Muscle layer of duodenum (tissue), 2 donors: ENCODE results near the gene CASP14.
"Not testable (repeated sequence)": the region's sequence is repeated elsewhere in the genome, so short reads cannot be mapped to it uniquely, and the experiment has no call there.

Source experiments
- H3K27ac ChIP-seq: one replicate; pipeline ENCODE4 v1.7.0; 2013; ENCODE audit warnings: mild to moderate bottlenecking, low read length
- H3K27me3 ChIP-seq: one replicate; pipeline ENCODE4 v1.7.0; 2013; ENCODE audit warnings: low read depth, mild to moderate bottlenecking, control low read depth, low read length
- H3K36me3 ChIP-seq, 2 donors: one replicate each; pipeline ENCODE4 v1.7.0; 2013; ENCODE audit warnings: low read length in 2 of 2, control low read depth in 1 of 2, mild to moderate bottlenecking in 1 of 2; ENCODE audit not compliant: insufficient read depth in 2 of 2, control insufficient read depth in 1 of 2
- H3K4me1 ChIP-seq, 2 donors: one replicate each; pipeline ENCODE4 v1.7.0; 2013; ENCODE audit warnings: low read length in 2 of 2, mild to moderate bottlenecking in 2 of 2, control low read depth in 1 of 2, moderate library complexity in 1 of 2; ENCODE audit not compliant: insufficient read depth in 2 of 2, control insufficient read depth in 1 of 2
- H3K4me3 ChIP-seq, 2 donors: one replicate each; pipeline ENCODE4 v1.7.0; 2013; ENCODE audit warnings: low read length in 2 of 2, low read depth in 1 of 2, mild to moderate bottlenecking in 1 of 2
- H3K9me3 ChIP-seq, 2 donors: one replicate each; pipeline ENCODE4 v1.7.0; 2013; ENCODE audit warnings: low read length in 2 of 2, control low read depth in 1 of 2, mild to moderate bottlenecking in 1 of 2; ENCODE audit not compliant: control insufficient read depth in 1 of 2
- donor health status: healthy.

CASP14 gene, protein sequence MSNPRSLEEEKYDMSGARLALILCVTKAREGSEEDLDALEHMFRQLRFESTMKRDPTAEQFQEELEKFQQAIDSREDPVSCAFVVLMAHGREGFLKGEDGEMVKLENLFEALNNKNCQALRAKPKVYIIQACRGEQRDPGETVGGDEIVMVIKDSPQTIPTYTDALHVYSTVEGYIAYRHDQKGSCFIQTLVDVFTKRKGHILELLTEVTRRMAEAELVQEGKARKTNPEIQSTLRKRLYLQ

DNA sequence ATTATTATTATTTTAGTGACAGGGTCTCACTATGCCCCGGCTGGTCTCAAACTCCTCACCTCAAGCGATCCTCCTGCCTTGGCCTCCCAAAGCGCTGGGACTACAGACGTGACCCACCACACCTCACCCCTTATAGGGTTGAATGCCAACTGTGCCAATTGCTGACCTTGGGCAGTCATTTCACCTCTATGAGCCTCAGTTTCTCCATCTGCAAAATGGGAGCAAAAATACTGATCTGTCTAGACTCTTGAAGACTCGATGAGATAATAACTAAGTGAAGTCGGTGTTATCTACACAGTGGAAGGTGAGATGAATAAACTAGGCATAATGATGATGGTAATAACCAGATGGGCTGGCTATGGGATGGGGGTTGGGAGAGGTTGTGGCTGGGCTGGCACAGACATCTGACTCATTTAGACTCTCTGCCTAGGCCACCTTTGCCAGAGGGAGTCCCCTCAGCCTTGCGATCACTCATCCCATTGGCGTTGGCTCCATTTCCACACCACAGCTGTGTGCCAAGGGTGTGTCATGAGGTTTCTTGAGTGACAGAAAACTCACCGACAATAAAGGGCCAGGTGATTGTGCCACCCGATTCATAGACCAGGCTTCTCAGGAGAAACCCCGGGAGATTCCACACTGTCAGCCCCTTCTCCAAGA is at the start of gene CASP14:
Gene CASP14 (plus strand): TSS at position 596 of the 657 bp plus-strand sequence. CDS start 2,772 bp downstream, outside the sequence.
- H3K27ac ChIP-seq = no peak within 1 kb of the TSS

DNA sequence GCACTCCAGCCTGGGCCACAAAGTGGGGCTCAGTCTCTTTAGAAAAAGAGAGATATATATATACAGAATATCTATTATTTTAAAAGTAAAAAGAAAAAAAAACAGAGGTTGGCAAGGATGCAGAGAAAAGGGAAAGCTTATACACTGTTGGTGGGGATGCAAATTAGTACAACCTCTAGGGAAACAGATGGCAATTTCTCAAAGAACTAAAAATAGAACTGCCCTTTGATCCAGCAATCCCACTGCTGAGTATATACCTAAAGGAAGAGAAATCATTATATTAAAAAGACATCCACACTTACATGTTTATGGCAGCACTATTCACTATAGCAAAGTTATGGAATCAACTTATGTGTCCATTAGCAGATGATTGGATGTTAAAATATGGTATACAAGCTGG is 41.0 kb upstream of the CASP14 start:
- no peaks in the 10 kb centered on the region for H3K27me3 ChIP-seq
- H3K9me3 ChIP-seq = no peaks in the 10 kb centered on the region

More for the DNA sequence above, at the start of gene CASP14:
- Histone ChIP-seq H3K9me3 (no peaks in the 10 kb centered on the region), H3K27me3 (no peaks in the 10 kb centered on the region), H3K4me1 (no peaks in the 10 kb centered on the region), H3K4me3 (no peak within 1 kb of the TSS), H3K36me3 (no peaks in the 10 kb centered on the region)

DNA sequence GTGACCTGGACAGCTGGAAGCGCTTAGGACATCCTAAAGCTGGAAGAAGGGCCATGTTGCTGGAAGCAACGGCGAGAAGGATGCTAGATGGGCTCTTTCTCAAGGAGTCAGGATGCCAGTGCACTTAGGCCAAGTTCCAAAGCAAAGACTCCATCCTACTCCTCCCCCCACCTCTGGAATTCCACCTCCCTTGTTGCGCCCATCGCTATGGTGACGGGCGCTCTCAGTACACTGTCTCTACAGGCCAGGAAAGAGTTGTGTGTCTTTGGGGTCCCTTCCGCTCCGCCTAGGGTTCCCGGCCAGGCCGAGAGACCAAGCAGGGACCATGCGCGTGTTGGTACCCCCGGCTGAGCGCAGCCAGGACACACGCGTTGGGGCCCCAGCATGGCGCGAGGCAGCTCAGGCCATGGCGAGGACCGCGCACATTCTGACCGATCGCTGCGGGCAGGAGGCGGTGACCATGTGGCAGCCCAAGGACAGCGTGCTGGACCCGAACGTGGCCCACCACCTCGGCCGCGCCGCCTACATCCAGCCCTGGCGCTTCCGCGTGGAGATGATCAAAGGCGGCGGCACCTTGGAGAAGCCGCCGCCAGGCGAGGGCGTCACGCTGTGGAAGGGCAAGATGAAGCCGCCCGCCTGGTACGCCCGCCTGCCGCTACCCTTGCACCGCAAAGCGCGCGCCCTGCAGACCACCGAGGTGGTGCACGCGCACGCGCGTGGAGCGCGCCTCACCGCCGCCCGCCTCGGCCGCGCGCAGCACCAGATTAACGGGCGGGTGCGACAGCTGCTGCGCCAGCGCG is 38.6 kb upstream of the CASP14 start:
- no peak overlapping the region for H3K4me3 ChIP-seq
- no peaks in the 10 kb centered on the region for H3K27me3 ChIP-seq

More for the DNA sequence above, 41.0 kb upstream of the CASP14 start:
- H3K4me3 ChIP-seq = no peak overlapping the region
- H3K27ac ChIP-seq = no peak overlapping the region
- no peaks in the 10 kb centered on the region for H3K4me1 ChIP-seq
- H3K36me3 ChIP-seq = no peaks in the 10 kb centered on the region

DNA sequence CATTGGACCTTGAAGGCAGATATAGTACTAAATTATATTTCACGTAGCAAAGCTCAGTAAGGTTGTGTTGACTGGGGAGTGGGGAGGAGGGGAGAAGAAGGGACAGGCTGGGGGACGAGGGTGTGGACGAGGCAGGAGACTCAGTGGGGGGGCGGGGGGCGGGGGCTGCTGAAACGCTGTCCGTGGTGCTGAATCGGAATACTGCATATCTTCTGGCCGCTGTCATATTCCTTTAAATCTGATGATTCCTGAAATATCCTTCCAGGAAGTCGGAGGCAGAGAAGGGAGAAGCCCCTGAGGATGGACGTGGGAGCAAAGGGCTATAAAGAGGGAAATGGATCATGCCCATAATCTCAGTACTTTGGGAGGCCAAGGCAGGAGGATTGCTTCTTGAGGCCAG is 34.7 kb upstream of the CASP14 start:
- Histone ChIP-seq H3K36me3 (no peaks in the 10 kb centered on the region), H3K27ac (no peak overlapping the region), H3K27me3 (no peaks in the 10 kb centered on the region), H3K4me3 (no peak overlapping the region), H3K9me3 (no peaks in the 10 kb centered on the region), H3K4me1 (no peaks in the 10 kb centered on the region)

More for the DNA sequence above, 38.6 kb upstream of the CASP14 start:
- Histone ChIP-seq H3K4me1 (no peaks in the 10 kb centered on the region), H3K36me3 (no peaks in the 10 kb centered on the region), H3K27ac (no peak overlapping the region), H3K9me3 (no peaks in the 10 kb centered on the region)

DNA sequence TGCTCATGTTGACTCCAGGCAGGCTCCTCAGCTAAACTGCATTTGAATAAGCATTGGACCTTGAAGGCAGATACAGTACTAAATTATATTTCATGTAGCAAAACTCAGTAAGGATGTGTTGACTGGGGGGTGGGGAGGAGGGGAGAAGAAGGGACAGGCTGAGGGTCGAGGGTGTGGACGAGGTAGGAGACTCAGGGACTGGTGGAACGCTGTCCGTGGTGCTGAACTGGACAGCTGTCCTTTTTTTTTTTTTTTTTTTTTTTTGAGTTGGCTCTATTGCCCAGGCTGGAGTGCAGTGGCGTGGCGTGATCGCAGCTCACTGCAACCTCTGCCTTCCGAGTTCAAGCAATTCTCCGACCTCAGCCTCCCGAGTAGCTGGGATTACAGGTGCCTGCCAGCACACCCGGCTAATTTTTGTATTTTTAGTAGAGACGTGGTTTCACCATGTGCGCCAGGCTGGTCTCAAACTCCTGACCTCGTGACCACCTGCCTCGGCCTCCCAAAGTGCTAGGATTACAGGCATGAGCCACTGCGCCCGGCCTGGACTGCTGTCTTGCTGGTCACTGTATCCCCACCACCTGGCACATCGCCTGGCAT is 33.2 kb upstream of the CASP14 start:
- Histone ChIP-seq H3K4me3 (no peak overlapping the region), H3K4me1 (no peaks in the 10 kb centered on the region), H3K36me3 (no peaks in the 10 kb centered on the region), H3K27me3 (no peaks in the 10 kb centered on the region), H3K27ac (no peak overlapping the region), H3K9me3 (no peaks in the 10 kb centered on the region)

DNA sequence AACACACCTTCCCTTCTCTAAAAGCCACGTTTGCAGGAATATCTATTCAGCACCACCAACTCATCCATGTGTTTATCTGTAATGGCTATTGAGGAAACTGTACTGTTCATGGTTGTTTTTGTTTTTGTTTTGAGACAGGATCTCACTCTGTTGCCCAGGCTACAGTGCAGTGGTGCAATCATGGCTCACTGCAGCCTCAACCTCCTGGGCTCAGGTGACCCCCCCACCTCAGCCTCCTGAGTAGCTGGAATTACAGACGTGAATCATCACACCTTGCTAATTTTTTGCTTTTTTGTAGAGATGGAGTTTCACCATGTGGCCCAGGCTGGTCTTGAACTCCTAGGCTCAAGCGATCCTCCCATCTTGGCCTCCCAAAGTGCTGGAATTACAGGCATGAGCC is 30.4 kb upstream of the CASP14 start:
- H3K4me3 ChIP-seq, H3K27ac ChIP-seq, H3K27me3 ChIP-seq, H3K36me3 ChIP-seq, H3K4me1 ChIP-seq, H3K9me3 ChIP-seq: not testable (repeated sequence)

DNA sequence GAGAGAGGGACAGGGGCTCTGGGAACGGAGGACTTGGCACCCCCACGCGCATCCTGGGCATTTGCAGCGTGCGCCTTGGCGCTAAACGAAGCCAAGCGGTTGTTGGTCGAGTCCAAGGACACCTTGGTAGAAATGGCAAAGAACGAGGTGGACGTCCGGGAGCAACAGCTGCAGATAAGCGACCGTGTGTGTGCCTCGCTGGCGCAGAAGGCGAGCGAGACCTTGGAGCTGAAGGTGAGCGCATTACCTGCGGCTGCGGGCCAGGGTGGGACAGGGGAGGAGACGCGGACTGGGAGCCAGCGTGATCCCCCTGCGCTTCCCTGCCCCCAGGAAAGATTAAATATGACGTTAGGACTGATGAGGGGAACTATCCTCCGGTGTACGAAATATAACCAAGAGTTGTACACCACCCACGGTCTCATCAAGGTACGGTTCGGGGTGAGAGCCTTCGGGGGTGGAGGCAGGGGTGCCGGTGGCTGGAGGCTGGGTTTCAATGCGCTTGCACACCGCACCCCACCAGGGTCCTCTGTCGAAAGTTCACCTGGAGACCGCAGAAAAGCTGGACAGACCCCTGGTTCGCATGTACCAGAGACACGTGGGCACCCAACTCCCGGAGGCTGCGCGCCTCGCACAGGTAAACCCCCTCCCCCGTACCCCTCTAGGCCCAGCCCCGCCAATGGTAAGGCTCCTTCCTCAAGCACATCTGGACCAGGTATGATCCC is 27.8 kb upstream of the CASP14 start:
- Histone ChIP-seq H3K27ac (no peak overlapping the region), H3K36me3 (no peaks in the 10 kb centered on the region), H3K9me3 (no peaks in the 10 kb centered on the region), H3K4me3 (no peak overlapping the region), H3K4me1 (no peaks in the 10 kb centered on the region), H3K27me3 (no peaks in the 10 kb centered on the region)

DNA sequence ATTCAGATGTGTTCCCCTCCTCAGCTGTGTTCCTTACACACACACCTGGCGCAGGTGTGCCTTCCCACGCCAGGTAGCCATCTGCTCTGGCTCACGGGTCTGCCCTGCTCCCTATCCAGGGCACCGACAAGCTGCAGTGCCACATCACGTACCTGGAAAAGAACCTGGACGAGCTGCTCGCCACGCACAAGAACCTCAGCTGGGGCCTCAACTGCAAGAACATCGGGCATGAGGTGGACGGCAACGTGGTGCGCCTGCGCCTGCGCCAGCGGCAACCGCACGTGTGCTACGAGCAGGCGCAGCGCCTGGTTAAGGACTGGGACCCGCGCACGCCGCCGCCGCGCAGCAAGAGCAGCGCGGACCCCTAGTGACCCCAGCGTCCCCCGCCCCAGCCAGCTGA is 26.5 kb upstream of the CASP14 start:
- no peaks in the 10 kb centered on the region for H3K4me1 ChIP-seq
- no peak overlapping the region for H3K27ac ChIP-seq
- H3K27me3 ChIP-seq = no peaks in the 10 kb centered on the region
- H3K4me3 ChIP-seq = no peak overlapping the region
- H3K9me3 ChIP-seq = no peaks in the 10 kb centered on the region
- H3K36me3 ChIP-seq = no peaks in the 10 kb centered on the region

DNA sequence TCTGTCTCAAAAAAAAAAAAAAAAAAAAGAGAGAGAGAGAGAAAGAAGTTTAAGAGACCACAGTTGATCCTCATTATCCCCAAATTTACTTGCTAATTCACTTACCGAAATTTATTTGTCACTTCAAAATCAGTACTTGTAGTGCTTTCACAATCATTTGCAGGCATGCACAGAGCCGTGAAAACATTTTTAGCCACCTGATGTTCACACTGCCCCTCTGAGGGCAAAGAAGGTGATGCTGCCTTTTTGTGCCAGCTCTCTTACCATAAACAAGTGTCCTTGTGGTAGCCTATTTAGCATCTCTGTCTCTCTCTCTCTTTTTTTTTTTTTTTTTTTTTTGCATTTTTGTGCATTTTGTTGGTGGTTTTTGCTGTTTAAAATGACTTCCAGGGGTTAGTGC is 24.1 kb upstream of the CASP14 start:
- no peak overlapping the region for H3K4me3 ChIP-seq
- H3K27me3 ChIP-seq = no peaks in the 10 kb centered on the region
- H3K27ac ChIP-seq = no peak overlapping the region
- H3K36me3 ChIP-seq = no peaks in the 10 kb centered on the region
- no peaks in the 10 kb centered on the region for H3K9me3 ChIP-seq
- H3K4me1 ChIP-seq = no peaks in the 10 kb centered on the region

DNA sequence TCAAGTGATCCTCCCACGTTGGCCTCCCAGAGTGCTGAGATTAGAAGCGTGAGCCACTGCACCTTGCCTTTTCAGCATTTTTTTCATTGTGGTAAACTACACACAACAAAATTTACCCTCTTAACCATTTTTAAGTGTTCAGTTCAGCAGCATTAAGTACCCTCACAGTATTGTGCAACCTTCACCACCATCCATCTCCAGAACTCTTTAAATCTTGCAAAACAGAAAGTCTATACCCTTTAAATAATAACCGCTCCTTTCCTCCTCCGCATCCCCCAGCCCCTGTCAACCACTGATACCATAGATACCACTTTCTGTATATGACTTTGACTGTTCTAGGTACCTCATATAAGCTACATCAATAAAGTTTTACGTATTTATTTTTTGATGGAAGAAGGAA is 20.8 kb upstream of the CASP14 start:
- H3K27ac ChIP-seq = no peak overlapping the region
- no peak overlapping the region for H3K4me3 ChIP-seq
- no peaks in the 10 kb centered on the region for H3K9me3 ChIP-seq
- H3K4me1 ChIP-seq = no peaks in the 10 kb centered on the region
- no peaks in the 10 kb centered on the region for H3K36me3 ChIP-seq
- no peaks in the 10 kb centered on the region for H3K27me3 ChIP-seq

DNA sequence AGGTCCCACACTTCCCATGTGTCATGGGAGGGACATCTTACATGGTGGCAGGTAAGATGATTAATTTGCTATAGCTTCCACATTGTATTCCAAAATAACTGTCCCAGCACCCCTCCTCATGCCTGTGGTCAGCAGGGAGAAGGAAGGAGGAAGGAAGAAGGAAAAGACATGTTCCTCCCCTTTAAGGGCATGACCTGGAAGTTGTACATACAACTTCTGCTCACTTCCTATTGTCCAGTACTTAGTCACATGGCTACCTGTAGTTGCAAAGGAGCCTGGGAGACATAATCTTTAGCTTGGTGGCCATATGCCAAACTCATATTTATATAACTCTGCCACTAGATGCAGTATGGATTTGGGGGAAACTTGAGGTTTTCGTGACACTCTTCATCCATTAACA is 17.6 kb upstream of the CASP14 start:
- no peak overlapping the region for H3K27ac ChIP-seq
- H3K27me3 ChIP-seq = no peaks in the 10 kb centered on the region
- H3K4me1 ChIP-seq = no peaks in the 10 kb centered on the region
- H3K9me3 ChIP-seq = no peaks in the 10 kb centered on the region
- H3K36me3 ChIP-seq = no peaks in the 10 kb centered on the region
- H3K4me3 ChIP-seq = no peak overlapping the region
